Activated T-helper 1 cell treated with Interleukin-2 at 50 U/mL for 16 hours (primary cell): ENCODE results near the gene CISD1.

Source experiments
- DNase-seq: peaks from one replicate; pipeline ENCODE4 v3.0.0-alpha.2; 2020; ENCODE audit warnings: low read depth

CISD1 gene

DNA sequence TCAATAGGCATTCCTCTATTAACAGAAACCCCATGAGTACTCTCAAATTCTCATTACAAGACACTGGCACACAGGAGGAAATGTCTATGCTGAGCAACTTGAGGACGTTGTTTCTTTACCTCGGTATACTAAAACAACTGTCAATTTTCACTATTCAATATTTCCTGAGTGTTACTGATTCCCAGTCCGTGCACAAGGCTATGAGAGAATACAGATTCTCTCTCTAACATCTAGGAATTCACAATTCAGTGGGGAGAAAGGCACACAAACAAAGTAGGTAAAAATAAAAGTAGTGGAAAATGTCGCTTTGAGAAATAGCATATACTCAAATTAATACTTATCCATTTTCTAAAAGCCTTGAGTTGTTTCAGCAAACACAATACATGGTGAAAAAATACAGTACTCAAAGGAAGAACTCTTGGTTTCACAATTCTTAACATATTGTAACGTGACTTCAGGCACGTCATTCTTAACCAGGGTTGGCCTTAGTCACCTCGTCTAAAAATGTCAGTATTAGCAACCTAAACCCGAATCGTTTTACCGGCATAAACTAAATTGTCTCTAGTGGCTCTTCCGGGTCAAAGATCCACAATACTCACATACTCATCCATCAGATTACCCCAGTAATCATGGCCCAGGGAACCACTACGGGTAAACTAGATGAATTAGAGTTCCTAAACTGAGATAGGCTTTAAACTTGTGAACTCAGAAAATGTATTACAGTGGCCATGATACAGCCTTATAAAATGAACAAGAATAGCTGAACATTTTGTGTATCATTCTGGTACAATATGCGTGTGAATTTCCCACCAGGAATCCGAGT lies 2.7 kb upstream of the CISD1 start:
- no peak for DNase-seq

DNA sequence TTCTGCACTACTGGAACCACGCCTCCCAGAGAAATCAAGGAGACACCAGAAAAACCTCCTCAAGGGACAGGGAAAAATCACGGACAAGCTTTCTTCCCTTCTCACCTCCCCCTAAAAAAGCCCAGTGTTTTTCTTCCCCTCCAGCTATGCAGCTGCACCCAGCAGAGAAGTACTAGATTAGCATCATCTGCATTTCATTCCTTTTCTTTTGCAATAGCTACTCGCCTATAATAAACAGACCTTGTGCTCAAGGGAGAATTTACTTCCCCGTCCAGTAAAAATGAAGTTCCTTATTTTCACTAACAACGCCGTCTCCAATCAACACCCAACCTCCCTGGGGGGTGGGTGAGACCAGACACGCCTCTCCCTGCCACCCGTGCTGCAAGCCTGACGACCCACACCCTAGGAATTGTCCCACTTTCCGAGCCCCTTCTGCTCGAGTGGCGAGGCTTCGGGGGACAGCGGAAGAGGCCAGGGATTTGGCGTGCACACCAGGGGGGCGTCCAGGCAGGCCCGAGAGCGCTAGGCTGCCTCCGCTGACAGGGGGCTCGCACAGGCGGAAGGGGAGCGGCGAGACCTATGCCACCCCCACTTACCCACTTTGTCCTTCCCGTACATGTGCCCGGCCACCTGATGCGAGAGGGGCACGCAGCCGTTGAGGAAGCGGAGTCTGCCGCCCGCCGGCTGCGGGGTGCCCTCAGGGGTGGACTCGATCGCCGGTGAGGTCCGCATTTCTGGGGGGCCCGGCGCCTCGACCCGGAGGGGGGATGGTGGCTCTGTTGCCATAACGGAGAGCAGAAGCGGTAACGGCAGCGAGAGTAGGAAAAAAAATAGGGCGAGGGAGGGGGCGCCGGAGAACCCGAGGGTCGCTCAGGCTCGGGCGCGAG lies 1.9 kb upstream of the CISD1 start:
- peak; percentile 17 for DNase-seq

DNA sequence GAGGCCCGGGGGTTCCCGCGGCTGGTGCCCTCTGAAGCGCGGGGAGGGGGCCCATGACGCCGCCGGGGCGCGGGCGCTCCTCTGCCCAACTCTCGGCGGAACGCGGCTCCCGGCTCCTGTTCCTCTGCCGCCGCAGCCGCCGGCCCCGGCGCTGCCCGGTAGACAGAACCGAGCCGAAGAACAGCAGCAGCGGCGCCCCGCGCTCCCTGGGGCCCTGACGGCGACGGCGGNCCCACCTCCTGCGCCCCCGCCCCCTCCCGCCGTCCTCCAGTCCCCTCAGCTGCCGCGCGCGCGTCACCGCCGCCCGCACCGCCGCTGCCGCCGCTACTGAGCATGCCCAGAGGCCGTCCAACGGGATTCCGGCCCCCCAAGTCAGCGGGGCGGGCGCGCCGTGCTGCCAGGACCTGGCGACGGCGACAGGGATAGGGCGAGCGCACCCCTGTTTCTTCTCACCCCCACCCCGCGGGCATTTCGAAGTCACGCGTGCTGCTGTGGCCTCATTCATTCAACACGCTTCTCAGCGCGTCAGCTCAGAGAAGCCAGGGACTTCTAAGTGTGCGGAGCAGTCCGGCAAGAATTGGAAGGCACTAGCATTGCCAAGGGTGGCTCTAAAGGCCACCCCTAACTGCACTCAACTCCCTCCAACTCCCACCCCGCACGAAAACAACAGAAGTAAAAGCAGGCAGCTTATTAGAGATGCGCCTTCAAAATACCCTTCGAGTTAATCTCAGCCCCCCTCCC lies 1.1 kb upstream of the CISD1 start, which contains the start of gene IPMK:
IPMK (minus strand) TSS at position 182 of the 741 bp plus-strand sequence. CDS start 283 bp downstream, outside the sequence.
- peak; percentile 94 for DNase-seq

DNA sequence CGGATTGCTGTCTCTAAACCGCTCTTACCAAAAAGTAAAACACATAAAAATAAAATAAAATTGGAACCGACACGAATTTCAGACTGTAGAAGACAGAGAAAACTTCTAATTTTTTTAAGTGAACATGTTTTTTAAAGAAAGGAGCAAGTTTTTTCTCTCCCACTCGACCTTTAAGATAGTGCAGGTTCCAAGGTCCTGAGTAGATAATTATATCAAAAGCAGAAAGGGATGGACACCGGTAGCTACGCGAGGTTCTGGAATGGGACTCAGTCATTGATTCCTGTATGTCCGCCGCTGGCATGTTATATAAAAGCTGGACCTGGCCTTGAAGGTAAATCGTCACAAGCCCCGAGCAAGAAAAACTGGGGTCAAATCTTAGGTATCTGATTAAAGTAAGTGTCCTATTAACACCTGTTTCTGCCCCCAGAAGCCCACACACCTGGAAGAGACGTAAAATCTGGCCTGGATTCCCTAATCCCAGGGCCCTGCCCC lies 462 bp upstream of the CISD1 start:
- DNase-seq, result no peak

DNA sequence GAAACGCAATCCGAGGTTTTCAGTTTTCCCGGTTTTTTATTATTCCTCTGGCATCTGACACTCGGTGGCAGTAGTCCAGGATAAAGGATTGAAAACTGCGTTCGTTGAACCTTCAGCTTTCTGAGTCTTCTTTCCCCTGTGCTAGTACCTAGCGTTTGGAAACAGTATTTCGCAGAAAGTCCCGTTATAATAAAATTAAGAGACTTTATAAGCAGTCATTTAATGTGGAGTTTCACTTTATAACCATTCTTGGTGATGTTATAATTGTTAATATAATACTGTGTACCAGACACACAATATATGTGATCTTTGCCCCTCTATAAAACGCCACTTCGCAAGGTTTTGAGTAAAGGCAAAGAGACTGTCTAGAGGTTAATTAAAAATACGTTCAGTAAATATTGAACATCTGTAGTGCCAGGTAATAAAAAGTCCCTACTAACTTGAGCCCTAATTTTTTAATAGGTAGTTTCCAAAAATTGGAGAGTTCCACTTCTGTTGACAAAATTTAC lies 874 bp downstream of the CISD1 start:
- no peak for DNase-seq

DNA sequence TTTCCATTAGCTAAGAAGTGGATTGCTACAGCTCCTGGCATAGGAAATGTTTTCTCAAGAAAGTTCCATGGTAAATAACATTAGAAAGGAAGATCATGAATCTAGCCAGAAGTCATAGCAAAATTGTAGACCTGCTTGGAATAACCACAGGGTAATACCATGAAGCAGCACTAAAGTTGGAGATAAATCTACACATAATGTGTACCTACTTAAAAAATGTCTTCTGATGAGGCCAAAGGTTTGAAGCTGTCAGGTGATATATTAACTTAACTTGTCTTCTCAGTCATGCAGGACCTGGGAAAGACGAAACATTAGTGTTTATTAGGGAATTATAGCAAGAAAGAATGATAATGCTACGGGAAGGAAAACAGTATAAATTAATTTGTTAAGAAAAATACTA lies 6.3 kb downstream of the CISD1 start:
- DNase-seq, result no peak

DNA sequence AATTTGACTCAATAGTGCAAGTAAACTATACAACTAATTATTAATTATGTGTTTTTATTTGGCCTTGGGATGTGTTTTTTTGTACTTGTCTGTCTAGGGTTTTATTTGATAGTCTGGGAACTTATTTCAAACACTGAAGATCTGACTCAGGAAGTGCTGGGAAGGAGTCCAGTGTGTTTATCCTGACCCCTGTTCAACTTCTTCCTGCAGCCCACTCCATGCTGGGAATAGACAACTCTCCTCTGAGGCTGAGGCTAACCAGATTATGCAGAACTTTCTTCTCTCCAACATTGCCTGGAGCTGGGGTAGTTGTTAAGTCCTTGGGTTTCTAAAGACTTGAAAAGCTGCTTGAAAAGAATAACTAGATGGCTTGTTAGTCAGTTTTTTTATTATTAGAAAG lies 6.9 kb downstream of the CISD1 start:
- no peak for DNase-seq

DNA sequence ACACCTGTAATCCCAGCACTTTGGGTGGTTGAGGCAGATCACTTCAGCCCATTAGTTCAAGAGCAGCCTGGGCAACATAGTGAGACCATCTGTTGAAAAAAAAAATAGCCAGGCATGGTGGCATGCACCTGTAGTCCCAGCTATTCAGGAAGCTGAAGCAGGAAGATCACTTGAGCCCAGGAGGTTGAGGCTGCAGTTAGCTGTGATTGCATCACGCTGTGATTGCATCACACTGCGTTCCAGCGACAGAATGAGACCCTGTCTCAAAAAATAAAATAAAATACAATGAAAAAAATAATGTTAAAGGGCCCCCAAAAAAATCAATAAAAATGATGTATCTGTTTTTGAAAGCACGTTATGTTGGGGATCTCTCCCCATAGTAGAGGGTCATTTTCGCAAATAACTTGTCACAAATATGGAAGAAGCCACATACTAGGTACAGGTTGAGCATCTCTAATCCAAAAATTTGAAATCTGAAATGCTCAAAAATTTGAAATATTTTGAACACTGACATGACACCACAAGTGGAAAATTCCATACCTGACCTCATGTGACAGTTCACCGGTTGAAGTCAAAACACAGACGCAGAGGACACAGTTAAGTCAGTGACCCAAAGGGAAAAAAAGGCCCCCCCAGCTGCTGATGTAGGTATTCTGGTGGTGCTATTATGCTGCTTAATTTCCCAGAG lies 9.5 kb downstream of the CISD1 start:
- no peak for DNase-seq

DNA sequence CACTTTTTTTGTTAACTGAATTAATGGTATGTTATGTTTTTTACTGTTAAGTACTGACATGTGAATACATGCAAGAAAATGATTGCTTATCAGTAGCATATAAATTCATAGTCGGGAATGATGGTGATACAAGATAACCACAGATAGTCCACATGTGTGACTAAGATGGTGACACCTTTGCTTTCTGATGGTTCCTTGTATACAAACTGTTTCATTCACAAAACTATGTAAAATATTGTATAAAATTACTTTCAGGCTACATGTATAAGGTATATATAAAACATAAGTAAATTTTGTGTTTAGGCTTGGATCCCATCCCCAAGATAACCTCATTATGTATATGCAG lies 10.0 kb downstream of the CISD1 start:
- no peak for DNase-seq

DNA sequence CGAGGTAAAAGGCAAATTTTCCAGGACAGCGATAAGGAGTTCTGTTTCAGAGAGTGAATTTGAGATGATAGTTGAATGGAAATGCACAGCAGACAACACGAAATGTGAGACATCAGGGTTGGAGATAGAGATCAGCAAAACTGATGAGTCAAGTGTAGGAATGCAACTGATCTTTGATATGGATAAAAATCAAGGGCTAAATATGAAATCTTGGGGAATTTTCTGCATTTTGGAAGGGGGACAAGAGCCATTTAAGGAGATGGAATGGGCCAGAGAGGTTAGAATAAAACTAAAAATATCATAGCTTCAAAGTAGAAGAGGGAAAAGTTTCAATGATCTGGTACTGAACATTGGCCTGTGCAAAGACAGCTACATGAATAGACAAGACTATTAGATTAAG lies 11.5 kb downstream of the CISD1 start:
- DNase-seq, result no peak

DNA sequence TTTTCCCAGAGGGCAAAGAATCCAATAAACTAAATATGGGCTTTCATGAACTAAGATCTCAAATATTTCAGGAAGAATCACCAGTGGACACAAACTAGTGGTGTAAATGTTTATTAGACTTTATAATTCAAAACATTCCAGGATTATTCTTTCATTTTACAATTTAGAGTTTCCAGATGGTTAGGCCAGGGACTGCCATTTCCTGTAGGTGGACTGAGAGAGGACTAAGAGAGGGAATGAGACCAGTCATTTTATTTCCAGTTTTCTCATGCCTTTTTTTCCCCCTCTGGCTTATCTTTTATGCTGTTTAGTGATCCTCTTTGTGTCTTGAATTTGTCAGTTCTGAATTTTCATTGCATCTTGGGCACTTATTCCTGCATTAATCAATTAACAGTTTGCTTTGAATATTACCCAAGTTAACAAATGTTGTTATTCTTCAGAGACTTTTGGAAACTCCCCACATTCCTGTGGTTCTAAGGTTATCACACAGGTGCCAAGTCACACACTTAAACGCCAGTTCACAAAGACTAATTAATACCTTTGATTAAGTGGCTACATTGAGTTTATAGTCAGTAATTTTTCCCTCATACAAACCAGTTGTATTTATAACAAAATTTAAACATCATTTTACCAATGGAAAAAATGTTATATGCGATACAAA lies 12.3 kb downstream of the CISD1 start:
- no peak for DNase-seq

DNA sequence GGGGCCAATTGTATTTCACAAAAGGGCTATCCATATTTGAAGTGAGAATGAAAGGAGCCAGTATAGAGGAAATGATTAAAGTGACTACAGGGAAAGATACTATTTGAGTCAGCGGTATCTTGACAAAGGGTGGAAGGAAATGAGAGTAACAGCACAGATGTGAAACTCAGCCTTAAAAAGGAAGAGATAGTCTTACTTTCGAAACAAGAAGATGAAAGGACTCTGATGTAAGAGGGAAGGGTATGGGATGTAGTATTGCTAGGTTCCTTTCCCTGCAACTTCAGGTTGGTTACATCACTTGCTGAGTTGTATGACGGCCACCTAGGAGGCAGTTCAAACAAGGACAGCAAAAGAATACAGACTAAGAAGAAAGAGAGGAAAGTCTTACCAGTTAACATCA lies 13.7 kb downstream of the CISD1 start:
- no peak for DNase-seq

DNA sequence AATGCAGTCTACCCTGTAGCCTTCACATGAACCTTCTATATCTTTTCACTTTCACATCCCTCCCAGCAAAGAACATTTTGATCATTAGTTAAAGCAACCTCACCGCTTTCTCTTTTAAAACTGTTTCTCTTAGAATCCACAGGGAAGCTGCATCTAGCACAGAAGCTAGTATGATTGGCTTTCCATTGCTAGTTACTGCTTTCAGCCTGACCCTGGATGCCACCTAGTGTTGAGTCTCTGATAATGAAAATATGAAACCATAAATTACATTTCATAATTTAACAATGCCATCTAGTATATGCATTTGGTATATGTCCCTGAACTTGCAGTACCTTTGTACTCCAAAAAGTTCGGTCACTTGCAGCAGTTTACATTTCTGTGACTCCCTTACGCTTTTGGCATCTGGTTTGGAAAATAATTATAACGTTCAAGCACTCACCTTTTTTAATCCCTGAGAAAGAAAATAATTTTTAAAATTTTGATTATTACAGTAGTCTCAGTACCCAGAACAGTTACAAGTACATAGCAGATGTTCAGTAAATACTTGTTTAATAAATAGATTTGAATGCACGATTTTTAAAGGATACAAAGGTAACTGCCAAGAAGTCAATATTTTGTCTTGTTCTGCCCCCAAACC lies 22.7 kb downstream of the CISD1 start:
- no peak for DNase-seq

DNA sequence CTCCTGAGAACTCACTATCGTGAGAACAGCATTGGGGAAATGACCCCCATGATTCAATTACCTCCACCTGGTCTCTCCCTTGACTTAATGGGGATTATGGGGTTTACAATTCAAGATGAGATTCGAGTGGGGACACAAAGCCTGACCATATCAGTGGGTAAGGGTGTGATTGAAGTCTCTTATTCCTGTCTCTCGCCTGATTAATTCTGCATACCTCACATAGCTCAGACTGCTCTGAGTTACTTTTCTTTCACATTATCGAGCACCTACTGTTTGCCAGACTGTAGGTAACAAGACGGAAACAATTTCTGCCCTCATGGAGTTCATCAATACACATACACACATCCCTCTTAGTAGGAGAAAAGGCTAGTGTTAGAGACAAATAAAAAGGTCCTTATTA lies 25.0 kb downstream of the CISD1 start:
- no peak for DNase-seq

DNA sequence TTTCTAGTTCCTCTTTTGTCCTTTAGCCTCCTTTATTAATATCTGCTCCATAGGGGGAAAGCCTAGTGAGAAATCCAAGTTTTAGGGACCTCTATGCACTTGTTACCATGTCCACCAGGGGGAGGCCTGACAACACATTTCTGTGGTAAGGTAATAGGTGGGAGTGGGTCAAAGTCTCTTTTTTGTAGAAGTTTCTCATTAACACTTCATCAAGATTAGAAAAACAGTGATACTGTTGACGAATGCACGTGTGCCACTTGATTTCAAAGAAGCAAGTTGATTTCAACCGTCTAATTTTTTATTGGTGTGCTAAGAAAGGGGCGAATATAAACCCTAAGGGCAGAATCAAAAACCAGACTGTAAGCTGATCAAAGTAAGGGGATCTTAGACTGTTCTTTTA lies 30.6 kb downstream of the CISD1 start:
- peak; percentile 11 for DNase-seq

DNA sequence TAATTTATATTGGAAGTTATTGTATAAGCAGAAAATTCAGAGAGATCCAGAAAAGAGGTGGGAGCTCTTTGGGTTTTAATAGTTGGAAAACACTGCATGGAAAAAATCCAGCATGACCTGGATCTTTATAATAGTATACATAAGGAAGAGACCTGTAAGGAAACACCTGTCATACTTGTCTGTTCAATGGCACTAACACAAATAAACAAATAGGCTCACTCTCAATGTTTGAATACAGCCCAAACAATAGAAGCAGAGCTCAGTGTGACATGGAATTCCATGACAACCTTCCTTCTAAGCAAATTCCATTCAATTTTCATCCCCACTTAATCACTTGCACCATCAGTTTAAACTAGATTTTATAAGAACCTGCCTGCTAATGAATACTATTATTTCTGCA lies 31.7 kb downstream of the CISD1 start:
- DNase-seq, result no peak

DNA sequence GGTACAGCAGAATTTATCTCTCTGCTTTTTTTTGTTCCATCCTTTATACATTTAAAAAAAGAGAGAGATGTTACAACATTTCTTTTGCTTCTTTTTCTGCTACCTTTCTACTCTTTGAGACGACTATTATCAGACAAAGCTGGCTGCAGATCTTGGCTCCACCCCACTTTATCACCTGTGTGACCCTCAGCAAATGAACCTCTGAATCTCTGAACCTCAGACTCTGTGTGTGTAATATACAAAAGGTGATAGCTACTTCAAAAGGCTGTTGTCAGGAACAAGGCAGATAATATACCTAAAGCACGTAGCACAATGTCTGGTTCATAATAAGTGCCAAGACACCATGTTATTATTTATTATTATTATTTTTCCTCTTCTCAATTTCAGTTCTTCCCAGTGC lies 33.3 kb downstream of the CISD1 start:
- DNase-seq, result no peak

DNA sequence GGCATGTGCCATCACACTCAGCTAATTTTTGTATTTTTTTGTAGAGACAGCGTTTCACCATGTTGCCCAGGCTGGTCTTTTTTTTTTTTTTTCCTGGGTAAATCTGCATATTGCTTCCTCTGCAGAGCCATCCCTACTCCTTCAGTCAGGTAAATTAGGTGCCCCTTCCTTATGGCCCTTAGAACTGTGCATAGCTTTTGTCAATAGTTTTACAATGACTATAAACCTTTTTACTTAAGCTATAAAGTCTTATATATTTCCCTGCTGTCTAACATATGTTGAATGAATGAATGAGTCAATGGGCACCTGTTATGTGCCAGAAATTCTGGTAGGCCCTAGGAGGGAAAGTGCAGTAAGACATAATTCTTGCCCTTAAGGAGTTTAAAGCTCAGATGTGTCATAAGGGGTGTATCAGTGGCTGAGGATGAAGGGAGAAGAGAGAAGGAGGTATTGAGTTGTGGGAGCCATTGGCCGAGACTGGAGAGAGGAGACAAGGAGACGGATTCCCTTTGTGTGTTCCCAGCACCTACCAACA lies 35.2 kb downstream of the CISD1 start:
- no peak for DNase-seq

DNA sequence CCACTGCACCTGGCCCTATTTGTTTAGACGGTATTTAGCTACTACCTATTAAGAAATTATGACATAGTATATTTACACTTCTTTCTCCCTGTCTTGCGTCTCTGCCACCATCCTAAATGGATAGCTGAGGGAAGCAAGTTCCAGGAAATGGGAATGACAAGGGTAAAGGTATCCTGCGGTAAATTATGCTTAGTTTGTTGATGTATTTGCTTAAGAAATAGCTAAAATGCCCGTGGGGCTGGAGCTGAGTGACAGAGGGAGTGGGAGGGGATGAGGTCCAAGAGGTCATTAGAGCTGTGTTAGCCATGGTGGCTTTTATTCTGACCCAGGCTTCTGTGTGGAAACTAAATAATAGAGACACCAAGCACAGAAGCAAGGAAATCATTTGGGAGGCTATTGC lies 36.9 kb downstream of the CISD1 start:
- DNase-seq, result no peak

DNA sequence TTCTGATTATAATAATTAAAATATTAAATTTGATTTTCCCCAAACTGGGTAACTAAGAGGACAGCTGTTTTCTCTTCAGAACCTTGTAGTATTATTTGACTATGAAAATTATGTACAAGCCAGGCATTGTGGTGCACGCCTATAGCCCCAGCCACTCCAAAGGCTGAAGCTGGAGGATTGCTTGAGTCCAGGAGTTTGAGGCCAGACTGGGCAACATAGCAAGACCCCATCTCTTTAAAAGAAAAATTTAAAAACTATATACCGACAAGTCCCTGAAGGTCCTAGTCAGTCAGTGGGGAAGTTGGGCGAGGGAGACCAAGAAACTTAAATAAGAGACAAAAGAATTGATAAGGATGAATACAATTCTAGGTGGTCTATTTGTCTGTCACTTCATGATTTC lies 38.7 kb downstream of the CISD1 start:
- DNase-seq, result no peak
